Fibroblast of lung (primary cell): Measurements from ENCODE around the gene ERFE. TPM values are rescaled to one million over a fixed set of nuclear protein-coding genes. Genes with fewer than 3 reads are reported as not detected.

ENCODE experiments used
- DNase-seq, 2 donors: peaks; one replicate each; pipeline versions ENCODE4 v3.0.0 to v3.0.0-alpha.2; 2010; ENCODE audit warnings: low read depth in 2 of 2
- H2AFZ ChIP-seq: 2 replicates; pipeline ENCODE4 v1.5.1; 2012; ENCODE audit warnings: low read length, control low read depth, inconsistent platforms
- H3K27ac ChIP-seq: 2 replicates; pipeline ENCODE4 v1.5.1; 2011; ENCODE audit warnings: low read length, control low read depth; ENCODE audit not compliant: insufficient read depth
- H3K27me3 ChIP-seq: 2 replicates; pipeline ENCODE4 v1.5.1; 2011; ENCODE audit warnings: mild to moderate bottlenecking, low read length; ENCODE audit not compliant: control insufficient read depth, insufficient read depth
- H3K36me3 ChIP-seq: 2 replicates; pipeline ENCODE4 v1.5.1; 2011; ENCODE audit warnings: low read length; ENCODE audit not compliant: control insufficient read depth, insufficient read depth
- H3K4me1 ChIP-seq: 2 replicates; pipeline ENCODE4 v1.5.1; 2011; ENCODE audit warnings: low read length; ENCODE audit not compliant: control insufficient read depth, insufficient read depth; ENCODE audit errors: extremely low read depth
- H3K4me2 ChIP-seq: 2 replicates; pipeline ENCODE4 v1.5.1; 2011; ENCODE audit warnings: low read length, control low read depth; ENCODE audit not compliant: insufficient read depth; ENCODE audit errors: extremely low read depth
- H3K4me3 ChIP-seq, 4 experiments: fragments of 200-600 bp in 1 of 4; sonication (generic) in 1 of 4; replicated peaks in 1 of 4; 2 replicates each; pipeline ENCODE4 v1.5.1; 2011 to 2016; ENCODE audit warnings: low read length in 4 of 4, low read depth in 3 of 4, mild to moderate bottlenecking in 3 of 4, control low read depth in 2 of 4, inconsistent platforms in 1 of 4, mixed read lengths in 1 of 4; ENCODE audit not compliant: insufficient read depth in 1 of 4; ENCODE audit errors: control extremely low read depth in 1 of 4
- H3K79me2 ChIP-seq: 2 replicates; pipeline ENCODE4 v1.5.1; 2012; ENCODE audit warnings: mild to moderate bottlenecking, low read length, inconsistent platforms; ENCODE audit not compliant: control insufficient read depth, insufficient read depth
- H3K9ac ChIP-seq: 2 replicates; pipeline ENCODE4 v1.5.1; 2011; ENCODE audit warnings: mild to moderate bottlenecking, low read length, control low read depth; ENCODE audit not compliant: insufficient read depth
- H3K9me3 ChIP-seq: 2 replicates; pipeline ENCODE4 v1.5.1; 2012; ENCODE audit warnings: low read depth, low read length; ENCODE audit not compliant: control insufficient read depth, insufficient read depth
- H4K20me1 ChIP-seq: 2 replicates; pipeline ENCODE4 v1.5.1; 2011; ENCODE audit warnings: low read length; ENCODE audit not compliant: control insufficient read depth, insufficient read depth; ENCODE audit errors: extremely low read depth
- CTCF ChIP-seq, 2 donors: IDR thresholded peaks in 1 of 2; conservative IDR thresholded peaks in 1 of 2; 1 replicate in 1 of 2; 2 replicates in 1 of 2; pipeline ENCODE4 v1.5.1; 2011 to 2012; ENCODE audit warnings: low read length in 2 of 2, control low read depth in 1 of 2, inconsistent platforms in 1 of 2, low read depth in 1 of 2, mild to moderate bottlenecking in 1 of 2
- EZH2 ChIP-seq: IDR thresholded peaks from 2 replicates; pipeline ENCODE4 v1.5.1; 2012; ENCODE audit warnings: low read length, control low read depth, mild to moderate bottlenecking; ENCODE audit errors: missing control alignments
- polyA plus RNA-seq, 2 donors: library from polyadenylated mRNA; depleted of rRNA in 1 of 2; stranded (reverse) in 1 of 2; unstranded in 1 of 2; fragments of >200 nt; gene quantifications; 2 replicates each; pipeline ENCODE4 v1.2.1, GENCODE V29; 2011 to 2012; ENCODE audit warnings: missing spikeins in 1 of 2
- total RNA-seq: library from RNA; depleted of rRNA; stranded (reverse); fragments of >200 nt; gene quantifications from 2 replicates; pipeline ENCODE4 v1.2.1, GENCODE V29; 2014

Gene ERFE
- total and polyA plus RNA-seq, 2 donors (not counting 1 experiment from before 2014, with no cell fraction given) = 1.5 to 8.3 TPM

- Histone ChIP-seq H3K4me3 (no peak overlapping the region), H3K27ac (no peak overlapping the region), H3K27me3 (peaks cover 15% of the 10 kb centered on the region), H4K20me1 (no peaks in the 10 kb centered on the region), H3K9me3 (no peaks in the 10 kb centered on the region), H3K79me2 (no peaks in the 10 kb centered on the region), H3K36me3 (no peaks in the 10 kb centered on the region), H3K9ac (no peak overlapping the region), H2AFZ (no peak overlapping the region), H3K4me1 (no peaks in the 10 kb centered on the region), H3K4me2 (no peak overlapping the region)
- no peak for DNase-seq
- TF ChIP-seq CTCF (conservative IDR thresholded peaks at IDR 0.05 in 1 of 2, IDR thresholded peaks at IDR 0.05 in 1 of 2; ENCODE audit: low read depth in 1 of 2, low read length in 2 of 2) (no peak), EZH2 (no peak)
Measured at GRCh38 chr2:238216651-238217184, 57.9 kb downstream of the ERFE start.

Other genes starting within 250 kb of the ERFE start
- 37.8 and 53.7 TPM in 2 replicates for gene UBE2F, start 192.0 kb upstream of the ERFE start, total RNA-seq
- gene UBE2F, start 192.0 kb upstream of the ERFE start, polyA plus RNA-seq = 95.5 and 113 TPM in 2 replicates
- gene SCLY, start 98.0 kb upstream of the ERFE start, total RNA-seq = 13.6 and 16.5 TPM in 2 replicates
- 5.3 and 9.1 TPM in 2 replicates for gene SCLY, start 98.0 kb upstream of the ERFE start, polyA plus RNA-seq
- 1.3 and 2.8 TPM in 2 replicates for gene ESPNL, start 58.6 kb upstream of the ERFE start, total RNA-seq
- gene ESPNL, start 58.6 kb upstream of the ERFE start, polyA plus RNA-seq = 0.36 and 0.79 TPM in 2 replicates
- 0.26 and 1.2 TPM in 2 replicates for gene KLHL30, start 20.3 kb upstream of the ERFE start, total RNA-seq
- 0.02 and 1.6 TPM in 2 replicates for gene KLHL30, start 20.3 kb upstream of the ERFE start, polyA plus RNA-seq
- 24.9 and 27.9 TPM in 2 replicates for gene ILKAP, start 44.7 kb downstream of the ERFE start, total RNA-seq
- gene ILKAP, start 44.7 kb downstream of the ERFE start, polyA plus RNA-seq = 31.3 and 34.6 TPM in 2 replicates
- 3.6 and 4.1 TPM in 2 replicates for gene HES6, start 81.1 kb downstream of the ERFE start, total RNA-seq
- 0.82 and 0.91 TPM in 2 replicates for gene HES6, start 81.1 kb downstream of the ERFE start, polyA plus RNA-seq
- 2.1 and 4.6 TPM in 2 replicates for gene PER2, start 129.6 kb downstream of the ERFE start, total RNA-seq
- gene PER2, start 129.6 kb downstream of the ERFE start, polyA plus RNA-seq = 1.9 and 2.6 TPM in 2 replicates
- 7.7 and 9.2 TPM in 2 replicates for gene TRAF3IP1, start 161.5 kb downstream of the ERFE start, total RNA-seq
- gene TRAF3IP1, start 161.5 kb downstream of the ERFE start, polyA plus RNA-seq = 3.9 and 4.9 TPM in 2 replicates